Peyer's patch (tissue), 4 donors: ENCODE measurements around the gene EPSTI1. TPM values are rescaled to one million over a fixed set of nuclear protein-coding genes. Genes with fewer than 3 reads are reported as not detected.

Source experiments
- DNase-seq, 3 donors: peaks; one replicate each; pipeline ENCODE4 v3.0.0-alpha.2; 2017 to 2019
- H3K27ac ChIP-seq, 4 donors: fragments of 200-600 bp; sonication (generic); one replicate each; pipeline ENCODE4 v1.5.1; 2016 to 2019
- H3K27me3 ChIP-seq, 2 donors: fragments of 200-600 bp; sonication (generic); one replicate each; pipeline ENCODE4 v1.5.1; 2019
- H3K36me3 ChIP-seq, 3 donors: fragments of 200-600 bp; sonication (generic); one replicate each; pipeline ENCODE4 v1.5.1; 2016 to 2019
- H3K4me1 ChIP-seq, 4 donors: fragments of 200-600 bp; sonication (generic); one replicate each; pipeline ENCODE4 v1.5.1; 2016 to 2019
- H3K4me3 ChIP-seq, 4 donors: fragments of 200-600 bp; sonication (generic); 1 replicate in 3 of 4; 2 replicates in 1 of 4; pipeline ENCODE4 v1.5.1; 2016 to 2019; ENCODE audit warnings: mild to moderate bottlenecking in 1 of 4
- H3K9me3 ChIP-seq, 4 donors: fragments of 200-600 bp; sonication (generic); one replicate each; pipeline ENCODE4 v1.5.1; 2016 to 2019; ENCODE audit warnings: mild to moderate bottlenecking in 1 of 4
- CTCF ChIP-seq, 6 experiments: fragments of 450-650 bp in 4 of 6; fragments of 200-600 bp in 2 of 6; sonication (generic) in 1 of 6; IDR thresholded peaks; one replicate each; pipeline ENCODE4 v1.5.1; 2017 to 2019; ENCODE audit warnings: antibody characterized with exemption in 6 of 6, mild to moderate bottlenecking in 3 of 6, moderate library complexity in 1 of 6
- POLR2A ChIP-seq, 2 donors: fragments of 450-650 bp; IDR thresholded peaks; one replicate each; pipeline ENCODE4 v1.5.1; 2017; ENCODE audit warnings: antibody characterized with exemption in 2 of 2, mild to moderate bottlenecking in 2 of 2, moderate library complexity in 2 of 2
- total RNA-seq, 4 donors: library from RNA; depleted of rRNA; stranded (reverse); fragments of >200 nt; gene quantifications; one replicate each; pipeline ENCODE4 v1.1.0, GENCODE V29; 2016

Gene EPSTI1
- total RNA-seq, 4 donors from 2014 or later = 8.8 to 45.4 (median 22.1) TPM

GRCh38 chr13:42893214-42893671, 98.8 kb downstream of the EPSTI1 start:
- H3K27ac ChIP-seq = no peak overlapping the region
- H3K4me1 ChIP-seq = peaks cover 0 to 6% (median 0%) of the 10 kb centered on the region in 4 donors
- no peaks in the 10 kb centered on the region for H3K27me3 ChIP-seq
- H3K9me3 ChIP-seq = no peaks in the 10 kb centered on the region
- no peak for DNase-seq
- peaks cover 0 to 9% (median 0%) of the 10 kb centered on the region in 3 donors for H3K36me3 ChIP-seq
- no peak for TF ChIP-seq POLR2A (IDR thresholded peaks at IDR 0.05)
- TF ChIP-seq CTCF (IDR thresholded peaks at IDR 0.05) = no peak
- no peak overlapping the region for H3K4me3 ChIP-seq

GRCh38 chr13:42892760-42893159, 99.3 kb downstream of the EPSTI1 start:
- TF ChIP-seq CTCF (IDR thresholded peaks at IDR 0.05) (no peak), POLR2A (IDR thresholded peaks at IDR 0.05) (no peak)
- Histone ChIP-seq H3K27ac (no peak overlapping the region), H3K4me1 (peaks cover 0 to 6% (median 0%) of the 10 kb centered on the region in 4 donors), H3K36me3 (peaks cover 0 to 8% (median 0%) of the 10 kb centered on the region in 3 donors), H3K9me3 (no peaks in the 10 kb centered on the region), H3K27me3 (no peaks in the 10 kb centered on the region), H3K4me3 (no peak overlapping the region)
- DNase-seq = no peak

- H3K36me3 ChIP-seq = peaks cover 0 to 4% (median 0%) of the 10 kb centered on the region in 3 donors
- no peak overlapping the region for H3K4me3 ChIP-seq
- no peak overlapping the region for H3K27ac ChIP-seq
Observed at GRCh38 chr13:42891591-42891990, 100.5 kb downstream of the EPSTI1 start.

GRCh38 chr13:42885325-42885724, 106.7 kb downstream of the EPSTI1 start:
- DNase-seq = no peak
- Histone ChIP-seq H3K36me3 (peaks cover 0 to 4% (median 0%) of the 10 kb centered on the region in 3 donors), H3K27ac (no peak overlapping the region), H3K9me3 (no peaks in the 10 kb centered on the region), H3K4me1 (no peaks in the 10 kb centered on the region), H3K4me3 (no peak overlapping the region), H3K27me3 (no peaks in the 10 kb centered on the region)
- no peak for TF ChIP-seq CTCF (IDR thresholded peaks at IDR 0.05)
- TF ChIP-seq POLR2A (IDR thresholded peaks at IDR 0.05) = no peak

More at GRCh38 chr13:42891591-42891990, 100.5 kb downstream of the EPSTI1 start:
- Histone ChIP-seq H3K4me1 (peaks cover 0 to 6% (median 0%) of the 10 kb centered on the region in 4 donors), H3K9me3 (no peaks in the 10 kb centered on the region), H3K27me3 (no peaks in the 10 kb centered on the region)
- TF ChIP-seq POLR2A (IDR thresholded peaks at IDR 0.05) (no peak), CTCF (IDR thresholded peaks at IDR 0.05) (no peak)
- DNase-seq = no peak

- DNase-seq = no peak
- peaks cover 0 to 4% (median 0%) of the 10 kb centered on the region in 3 donors for H3K36me3 ChIP-seq
- H3K27me3 ChIP-seq = no peaks in the 10 kb centered on the region
- no peaks in the 10 kb centered on the region for H3K9me3 ChIP-seq
- TF ChIP-seq POLR2A (IDR thresholded peaks at IDR 0.05) = no peak
- peak in 3 of 6 experiments; percentile 40 to 44 (median 40) for TF ChIP-seq CTCF (IDR thresholded peaks at IDR 0.05)
- H3K27ac ChIP-seq = no peak overlapping the region
- H3K4me1 ChIP-seq = no peaks in the 10 kb centered on the region
- no peak overlapping the region for H3K4me3 ChIP-seq
Observed at GRCh38 chr13:42883771-42884467, 108.1 kb downstream of the EPSTI1 start.
